Muscle layer of colon (tissue), 2 donors: Measurements from ENCODE around the gene STN1.

Experiments
- H3K27ac ChIP-seq: one replicate; pipeline ENCODE4 v1.7.0; 2013; ENCODE audit warnings: low read depth, mild to moderate bottlenecking, low read length, moderate library complexity
- H3K27me3 ChIP-seq, 2 donors: one replicate each; pipeline ENCODE4 v1.7.0; 2013; ENCODE audit warnings: low read length in 2 of 2, mild to moderate bottlenecking in 2 of 2; ENCODE audit not compliant: insufficient read depth in 2 of 2, control insufficient read depth in 1 of 2
- H3K36me3 ChIP-seq: one replicate; pipeline ENCODE4 v1.7.0; 2013; ENCODE audit warnings: mild to moderate bottlenecking, low read length; ENCODE audit not compliant: insufficient read depth
- H3K4me1 ChIP-seq: one replicate; pipeline ENCODE4 v1.7.0; 2013; ENCODE audit warnings: mild to moderate bottlenecking, low read length; ENCODE audit not compliant: insufficient read depth
- H3K4me3 ChIP-seq, 2 donors: one replicate each; pipeline ENCODE4 v1.7.0; 2013; ENCODE audit warnings: low read length in 2 of 2, low read depth in 1 of 2, mild to moderate bottlenecking in 1 of 2, moderate library complexity in 1 of 2
- H3K9ac ChIP-seq: one replicate; pipeline ENCODE4 v1.7.0; 2013; ENCODE audit warnings: low read length
- H3K9me3 ChIP-seq: one replicate; pipeline ENCODE4 v1.7.0; 2013; ENCODE audit warnings: mild to moderate bottlenecking, low read length
- donor health status: abdominal sarcoma.
- donor health status: Adenocarcinoma of cecum.

Gene STN1

GRCh38 chr10:103918053-103918846 is at the start of gene STN1:
STN1 (minus strand) TSS chr10:103918184; CDS start chr10:103917594, 590 bp downstream.
- Histone ChIP-seq H3K27ac (peak within 1 kb of the TSS; percentile 99), H3K9me3 (no peaks in the 10 kb centered on the region), H3K4me1 (peaks cover 32% of the 10 kb centered on the region), H3K36me3 (no peaks in the 10 kb centered on the region), H3K9ac (peak within 1 kb of the TSS; percentile 93), H3K4me3 (peak within 1 kb of the TSS; percentile 73 to 75), H3K27me3 (no peaks in the 10 kb centered on the region)

- H3K27ac ChIP-seq = peak overlapping the region; percentile 84
- no peaks in the 10 kb centered on the region for H3K9me3 ChIP-seq
- H3K9ac ChIP-seq = peak overlapping the region; percentile 94
- peaks cover 16% of the 10 kb centered on the region for H3K4me1 ChIP-seq
- H3K27me3 ChIP-seq = no peaks in the 10 kb centered on the region
- H3K36me3 ChIP-seq = no peaks in the 10 kb centered on the region
- peak overlapping the region; percentile 47 to 99 for H3K4me3 ChIP-seq
Measured at GRCh38 chr10:103967448-103968071, 49.6 kb upstream of the STN1 start.

- Histone ChIP-seq H3K4me1 (peaks cover 16% of the 10 kb centered on the region), H3K4me3 (peak within 1 kb of the TSS; percentile 91 to 99), H3K36me3 (no peaks in the 10 kb centered on the region), H3K9ac (peak within 1 kb of the TSS; percentile 95), H3K27ac (peak within 1 kb of the TSS; percentile 93), H3K27me3 (no peaks in the 10 kb centered on the region), H3K9me3 (no peaks in the 10 kb centered on the region)
Measured at GRCh38 chr10:103966671-103967447, 48.9 kb upstream of the STN1 start, which contains the start of gene SLK. SLK (plus strand) TSS chr10:103967140; CDS start chr10:103967746, 606 bp downstream.

GRCh38 chr10:103960103-103960502 is 42.1 kb upstream of the STN1 start:
- Histone ChIP-seq H3K9ac (no peak overlapping the region), H3K27ac (no peak overlapping the region), H3K9me3 (no peaks in the 10 kb centered on the region), H3K27me3 (no peaks in the 10 kb centered on the region), H3K4me1 (no peaks in the 10 kb centered on the region), H3K36me3 (no peaks in the 10 kb centered on the region), H3K4me3 (no peak overlapping the region)

- no peak overlapping the region for H3K27ac ChIP-seq
- no peaks in the 10 kb centered on the region for H3K4me1 ChIP-seq
- H3K9me3 ChIP-seq = no peaks in the 10 kb centered on the region
- no peaks in the 10 kb centered on the region for H3K36me3 ChIP-seq
- no peak overlapping the region for H3K4me3 ChIP-seq
- no peaks in the 10 kb centered on the region for H3K27me3 ChIP-seq
- no peak overlapping the region for H3K9ac ChIP-seq
Measured at GRCh38 chr10:103958996-103959395, 41.0 kb upstream of the STN1 start.

- Histone ChIP-seq H3K9ac (no peak overlapping the region), H3K36me3 (no peaks in the 10 kb centered on the region), H3K27me3 (no peaks in the 10 kb centered on the region), H3K4me3 (no peak overlapping the region), H3K27ac (no peak overlapping the region), H3K4me1 (no peaks in the 10 kb centered on the region), H3K9me3 (no peaks in the 10 kb centered on the region)
Measured at GRCh38 chr10:103954543-103954942, 36.6 kb upstream of the STN1 start.

GRCh38 chr10:103951942-103952341 is 34.0 kb upstream of the STN1 start:
- no peak overlapping the region for H3K27ac ChIP-seq
- no peaks in the 10 kb centered on the region for H3K27me3 ChIP-seq
- H3K4me1 ChIP-seq = no peaks in the 10 kb centered on the region
- H3K9me3 ChIP-seq = no peaks in the 10 kb centered on the region
- no peak overlapping the region for H3K4me3 ChIP-seq
- H3K9ac ChIP-seq = no peak overlapping the region
- H3K36me3 ChIP-seq = no peaks in the 10 kb centered on the region

GRCh38 chr10:103951183-103951582 is 33.2 kb upstream of the STN1 start:
- H3K4me1 ChIP-seq = no peaks in the 10 kb centered on the region
- no peak overlapping the region for H3K27ac ChIP-seq
- no peaks in the 10 kb centered on the region for H3K27me3 ChIP-seq
- H3K9ac ChIP-seq = no peak overlapping the region
- H3K36me3 ChIP-seq = no peaks in the 10 kb centered on the region
- H3K4me3 ChIP-seq = no peak overlapping the region
- H3K9me3 ChIP-seq = no peaks in the 10 kb centered on the region

GRCh38 chr10:103949728-103950127 is 31.7 kb upstream of the STN1 start:
- Histone ChIP-seq H3K9ac (no peak overlapping the region), H3K27me3 (no peaks in the 10 kb centered on the region), H3K9me3 (no peaks in the 10 kb centered on the region), H3K4me1 (no peaks in the 10 kb centered on the region), H3K36me3 (no peaks in the 10 kb centered on the region), H3K4me3 (no peak overlapping the region), H3K27ac (no peak overlapping the region)

GRCh38 chr10:103947799-103948516 is 30.0 kb upstream of the STN1 start:
- no peaks in the 10 kb centered on the region for H3K36me3 ChIP-seq
- no peaks in the 10 kb centered on the region for H3K9me3 ChIP-seq
- no peaks in the 10 kb centered on the region for H3K27me3 ChIP-seq
- H3K9ac ChIP-seq = no peak overlapping the region
- no peak overlapping the region for H3K27ac ChIP-seq
- H3K4me3 ChIP-seq = no peak overlapping the region
- no peaks in the 10 kb centered on the region for H3K4me1 ChIP-seq

- H3K9ac ChIP-seq = no peak overlapping the region
- no peaks in the 10 kb centered on the region for H3K27me3 ChIP-seq
- H3K27ac ChIP-seq = no peak overlapping the region
- no peaks in the 10 kb centered on the region for H3K36me3 ChIP-seq
- H3K4me3 ChIP-seq = no peak overlapping the region
- H3K4me1 ChIP-seq = no peaks in the 10 kb centered on the region
- no peaks in the 10 kb centered on the region for H3K9me3 ChIP-seq
Measured at GRCh38 chr10:103942866-103943265, 24.9 kb upstream of the STN1 start.
